ENCODE measurements around the gene MANSC1. TPM values are rescaled to one million over a fixed set of nuclear protein-coding genes. Genes with fewer than 3 reads are reported as not detected.
A peak's percentile ranks its signal among the peaks of the same experiment; 100 is the strongest.

The MANSC1 gene
- total RNA-seq, 1 experiment from 2014 or later, result 10.0 TPM

- peak; percentile 11; the same call in 1 of the 2 replicates for ATAC-seq
- CTCF ChIA-PET, result interaction anchor here (0.6 to 0.7 kb wide), 2 partner anchors 49 to 276 kb away, joined by 3 read pairs; no protein-coding TSS in a partner anchor
- POLR2A ChIA-PET, result interaction anchor here (0.7 kb wide), 1 partner anchor 103 kb away, joined by 3 read pairs; no protein-coding TSS in a partner anchor
- H3K9me3 ChIP-seq (ENCODE audit: control insufficient read depth, insufficient read depth, low read depth, low read length), result no peaks in the 10 kb centered on the region
- peak overlapping the region; percentile 74 to 78 for H3K4me3 ChIP-seq (ENCODE audit: low read depth in 2 of 2, low read length in 2 of 2)
- no peak for DNase-seq (ENCODE audit: low read depth, low spot score)
- TSS peak; percentile 79 for BruUV-seq (replicated peaks)
- H3K4me1 ChIP-seq (ENCODE audit: control insufficient read depth, insufficient read depth, low read length), result peaks cover 10% of the 10 kb centered on the region; the same call in 1 of the 2 replicates
- H3K27ac ChIP-seq (ENCODE audit: low read length), result peak overlapping the region; percentile 92
- intact Hi-C loops (cut with micrococcal nuclease; ENCODE audit: unreplicated experiment), result no loop called here
- no peak for TF ChIP-seq REST (IDR thresholded peaks at IDR 0.05; ENCODE audit: insufficient read depth in 1 of 2, low read depth in 2 of 2, low read length in 1 of 2)
- TF ChIP-seq SIN3A (IDR thresholded peaks at IDR 0.05; ENCODE audit: borderline replicate concordance, insufficient read depth, low read depth, low read length), result no peak
- no peak for TF ChIP-seq TCF7L2 (IDR thresholded peaks at IDR 0.05; ENCODE audit: low read depth, low read length)
- no peak for TF ChIP-seq POLR2AphosphoS5 (IDR thresholded peaks at IDR 0.05; ENCODE audit: low read depth, low read length)
- no peak for TF ChIP-seq CTCF (IDR thresholded peaks at IDR 0.05)
- H3K36me3 ChIP-seq (ENCODE audit: control insufficient read depth, insufficient read depth, low read length), result peaks cover 6% of the 10 kb centered on the region; the same call in 1 of the 2 replicates
- no peaks in the 10 kb centered on the region for H3K27me3 ChIP-seq (ENCODE audit: control insufficient read depth, insufficient read depth, low read length)
- in situ Hi-C loops (cut with HindIII; ENCODE audit: low pct_unique_long_range_greater_than_20kb, low sequenced_read_pairs), result no loop called here
These were observed 7.8 kb upstream of the MANSC1 start for GRCh38 chr12:12357719-12358461.

GRCh38 chr12:12356896-12357718, 7.1 kb upstream of the MANSC1 start, which contains the start of gene BORCS5:
Gene BORCS5, plus strand, starts transcription at chr12:12357078. Its CDS starts 374 bp downstream, at chr12:12357452.
- H3K4me1 ChIP-seq (ENCODE audit: control insufficient read depth, insufficient read depth, low read length), result peaks cover 10% of the 10 kb centered on the region; the same call in 1 of the 2 replicates
- H3K4me3 ChIP-seq (ENCODE audit: low read depth in 2 of 2, low read length in 2 of 2), result peak within 1 kb of the TSS; percentile 74 to 78
- BruUV-seq (replicated peaks), result no TSS peak
- no peaks in the 10 kb centered on the region for H3K9me3 ChIP-seq (ENCODE audit: control insufficient read depth, insufficient read depth, low read depth, low read length)
- peak; percentile 97 for ATAC-seq
- H3K27ac ChIP-seq (ENCODE audit: low read length), result peak within 1 kb of the TSS; percentile 92
- TF ChIP-seq CTCF (IDR thresholded peaks at IDR 0.05), result peak; percentile 29; the same call in 1 of the 2 replicates
- TF ChIP-seq POLR2AphosphoS5 (IDR thresholded peaks at IDR 0.05; ENCODE audit: low read depth, low read length), result peak; percentile 76; the same call in 1 of the 2 replicates
- no peak for TF ChIP-seq REST (IDR thresholded peaks at IDR 0.05; ENCODE audit: insufficient read depth in 1 of 2, low read depth in 2 of 2, low read length in 1 of 2)
- ChIA-PET CTCF (interaction anchor here (0.6 to 0.7 kb wide), 2 partner anchors 50 to 275 kb away, joined by 3 read pairs; no protein-coding TSS in a partner anchor), POLR2A (interaction anchor here (0.6 to 0.8 kb wide), 4 partner anchors 12 to 357 kb away, joined by 3 to 10 read pairs (median 4); no protein-coding TSS in a partner anchor)
- no peaks in the 10 kb centered on the region for H3K27me3 ChIP-seq (ENCODE audit: control insufficient read depth, insufficient read depth, low read length)
- peaks cover 6% of the 10 kb centered on the region; the same call in 1 of the 2 replicates for H3K36me3 ChIP-seq (ENCODE audit: control insufficient read depth, insufficient read depth, low read length)
- DNase-seq (ENCODE audit: low read depth, low spot score), result peak; percentile 75
- intact Hi-C loops (cut with micrococcal nuclease; ENCODE audit: unreplicated experiment), result no loop called here
- in situ Hi-C loops (cut with HindIII; ENCODE audit: low pct_unique_long_range_greater_than_20kb, low sequenced_read_pairs), result no loop called here

Data from Panc1 (cell line).